ENCODE measurements around the gene DGKA. TPM values are rescaled to one million over a fixed set of nuclear protein-coding genes. Genes with fewer than 3 reads are reported as not detected.

DGKA gene
- total RNA-seq, 1 donor from 2014 or later, result 70.1 TPM

- Mint-ChIP-seq H3K27me3 (ENCODE audit: unreplicated experiment) (peaks cover 18% of the 10 kb centered on the region), H3K4me1 (ENCODE audit: unreplicated experiment) (peaks cover 34% of the 10 kb centered on the region), H3K9me3 (ENCODE audit: unreplicated experiment) (no peaks in the 10 kb centered on the region), H3K36me3 (ENCODE audit: low read depth, unreplicated experiment) (peaks cover 16% of the 10 kb centered on the region), H3K27ac (ENCODE audit: unreplicated experiment) (peak overlapping the region; percentile 49), H3K4me3 (ENCODE audit: unreplicated experiment) (peak overlapping the region; percentile 48)
- no peak for DNase-seq (ENCODE audit: low spot score)
- TF ChIP-seq CTCF (IDR thresholded peaks at IDR 0.05; ENCODE audit: unreplicated experiment), result no peak
These were observed 3.8 kb downstream of the DGKA start for GRCh38 chr12:55934773-55935172.

- Mint-ChIP-seq H3K4me1 (ENCODE audit: unreplicated experiment) (peaks cover 32% of the 10 kb centered on the region), H3K4me3 (ENCODE audit: unreplicated experiment) (peak overlapping the region; percentile 74)
- DNase-seq (ENCODE audit: low spot score), result no peak
These were observed 4.8 kb downstream of the DGKA start for GRCh38 chr12:55935738-55936151.

GRCh38 chr12:55937981-55938380 is 7.0 kb downstream of the DGKA start:
- Mint-ChIP-seq H3K27me3 (ENCODE audit: unreplicated experiment) (peaks cover 16% of the 10 kb centered on the region), H3K27ac (ENCODE audit: unreplicated experiment) (no peak overlapping the region), H3K4me3 (ENCODE audit: unreplicated experiment) (peak overlapping the region; percentile 58), H3K36me3 (ENCODE audit: low read depth, unreplicated experiment) (peaks cover 32% of the 10 kb centered on the region), H3K9me3 (ENCODE audit: unreplicated experiment) (no peaks in the 10 kb centered on the region), H3K4me1 (ENCODE audit: unreplicated experiment) (peaks cover 18% of the 10 kb centered on the region)
- TF ChIP-seq CTCF (IDR thresholded peaks at IDR 0.05; ENCODE audit: unreplicated experiment), result no peak
- DNase-seq (ENCODE audit: low spot score), result no peak

More at GRCh38 chr12:55935738-55936151, 4.8 kb downstream of the DGKA start:
- Mint-ChIP-seq H3K27me3 (ENCODE audit: unreplicated experiment) (peaks cover 18% of the 10 kb centered on the region), H3K9me3 (ENCODE audit: unreplicated experiment) (no peaks in the 10 kb centered on the region), H3K27ac (ENCODE audit: unreplicated experiment) (no peak overlapping the region), H3K36me3 (ENCODE audit: low read depth, unreplicated experiment) (peaks cover 20% of the 10 kb centered on the region)
- TF ChIP-seq CTCF (IDR thresholded peaks at IDR 0.05; ENCODE audit: unreplicated experiment), result no peak

GRCh38 chr12:55938826-55939501 is 8.0 kb downstream of the DGKA start:
- no peak for TF ChIP-seq CTCF (IDR thresholded peaks at IDR 0.05; ENCODE audit: unreplicated experiment)
- no peaks in the 10 kb centered on the region for H3K9me3 Mint-ChIP-seq (ENCODE audit: unreplicated experiment)
- no peak overlapping the region for H3K4me3 Mint-ChIP-seq (ENCODE audit: unreplicated experiment)
- H3K27ac Mint-ChIP-seq (ENCODE audit: unreplicated experiment), result no peak overlapping the region
- H3K27me3 Mint-ChIP-seq (ENCODE audit: unreplicated experiment), result peaks cover 18% of the 10 kb centered on the region
- peaks cover 18% of the 10 kb centered on the region for H3K4me1 Mint-ChIP-seq (ENCODE audit: unreplicated experiment)
- peaks cover 32% of the 10 kb centered on the region for H3K36me3 Mint-ChIP-seq (ENCODE audit: low read depth, unreplicated experiment)
- no peak for DNase-seq (ENCODE audit: low spot score)

GRCh38 chr12:55940065-55940732 is 9.2 kb downstream of the DGKA start:
- Mint-ChIP-seq H3K4me1 (ENCODE audit: unreplicated experiment) (peaks cover 18% of the 10 kb centered on the region), H3K36me3 (ENCODE audit: low read depth, unreplicated experiment) (peaks cover 40% of the 10 kb centered on the region), H3K9me3 (ENCODE audit: unreplicated experiment) (no peaks in the 10 kb centered on the region), H3K27ac (ENCODE audit: unreplicated experiment) (no peak overlapping the region), H3K27me3 (ENCODE audit: unreplicated experiment) (peaks cover 14% of the 10 kb centered on the region), H3K4me3 (ENCODE audit: unreplicated experiment) (peak overlapping the region; percentile 63)
- TF ChIP-seq CTCF (IDR thresholded peaks at IDR 0.05; ENCODE audit: unreplicated experiment), result peak; percentile 75
- peak; percentile 88 for DNase-seq (ENCODE audit: low spot score)
